ENCODE measurements around the gene FBH1. TPM values are rescaled to one million over a fixed set of nuclear protein-coding genes. Genes with fewer than 3 reads are reported as not detected.

Gene FBH1
- total RNA-seq, 1 donor from 2014 or later, result 37.7 TPM

DNA sequence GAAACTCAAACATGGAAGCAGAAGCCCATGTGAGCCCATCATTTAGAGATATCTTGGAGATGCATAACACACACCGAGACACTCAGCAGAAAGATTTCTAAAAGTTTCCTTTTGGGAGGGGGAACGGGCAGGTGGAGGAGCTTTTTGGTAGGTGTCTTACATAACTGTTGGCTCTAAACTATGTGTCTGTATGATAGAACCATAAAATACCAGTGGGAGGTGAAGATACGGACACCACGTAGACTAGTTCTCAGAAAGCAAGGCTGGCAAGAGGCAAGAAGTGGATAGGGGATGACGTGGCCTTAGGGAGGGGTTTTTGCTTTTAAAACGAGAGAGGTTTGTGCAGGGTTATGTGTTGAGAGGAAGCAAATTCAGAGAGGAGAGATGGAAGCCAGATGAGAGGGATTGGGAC lies 50.8 kb downstream of the FBH1 start:
- no peak overlapping the region for H3K9ac ChIP-seq
- H3K9me3 Mint-ChIP-seq, result no peaks in the 10 kb centered on the region
- no peak overlapping the region for H3K4me2 ChIP-seq
- no peaks in the 10 kb centered on the region for H3K36me3 ChIP-seq
- H3K27me3 ChIP-seq, result no peaks in the 10 kb centered on the region
- no peak overlapping the region for H3K4me3 Mint-ChIP-seq
- H3K36me3 Mint-ChIP-seq, result peaks cover 19% of the 10 kb centered on the region
- H2AFZ ChIP-seq (replicated peaks), result no peak overlapping the region
- DNase-seq (ENCODE audit: low spot score), result no peak
- peaks cover 2% of the 10 kb centered on the region for H3K27me3 Mint-ChIP-seq (ENCODE audit: insufficient read depth, low read depth)
- no peaks in the 10 kb centered on the region for H3K9me3 ChIP-seq (ENCODE audit: low read depth)
- TF ChIP-seq EZH2 (IDR thresholded peaks at IDR 0.05) (no peak), EZH2phosphoT487 (IDR thresholded peaks at IDR 0.05) (no peak)
- TF ChIP-seq, protein P1, sequence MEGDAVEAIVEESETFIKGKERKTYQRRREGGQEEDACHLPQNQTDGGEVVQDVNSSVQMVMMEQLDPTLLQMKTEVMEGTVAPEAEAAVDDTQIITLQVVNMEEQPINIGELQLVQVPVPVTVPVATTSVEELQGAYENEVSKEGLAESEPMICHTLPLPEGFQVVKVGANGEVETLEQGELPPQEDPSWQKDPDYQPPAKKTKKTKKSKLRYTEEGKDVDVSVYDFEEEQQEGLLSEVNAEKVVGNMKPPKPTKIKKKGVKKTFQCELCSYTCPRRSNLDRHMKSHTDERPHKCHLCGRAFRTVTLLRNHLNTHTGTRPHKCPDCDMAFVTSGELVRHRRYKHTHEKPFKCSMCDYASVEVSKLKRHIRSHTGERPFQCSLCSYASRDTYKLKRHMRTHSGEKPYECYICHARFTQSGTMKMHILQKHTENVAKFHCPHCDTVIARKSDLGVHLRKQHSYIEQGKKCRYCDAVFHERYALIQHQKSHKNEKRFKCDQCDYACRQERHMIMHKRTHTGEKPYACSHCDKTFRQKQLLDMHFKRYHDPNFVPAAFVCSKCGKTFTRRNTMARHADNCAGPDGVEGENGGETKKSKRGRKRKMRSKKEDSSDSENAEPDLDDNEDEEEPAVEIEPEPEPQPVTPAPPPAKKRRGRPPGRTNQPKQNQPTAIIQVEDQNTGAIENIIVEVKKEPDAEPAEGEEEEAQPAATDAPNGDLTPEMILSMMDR (IDR thresholded peaks at IDR 0.05), result no peak
- H3K4me1 ChIP-seq, result no peaks in the 10 kb centered on the region
- no peaks in the 10 kb centered on the region for H3K79me2 ChIP-seq (ENCODE audit: low read depth)
- no peak overlapping the region for H3K27ac Mint-ChIP-seq
- H3F3A ChIP-seq (ENCODE audit: low read depth), result no peaks in the 10 kb centered on the region
- H4K20me1 ChIP-seq (ENCODE audit: low read depth), result no peaks in the 10 kb centered on the region
- H3K27ac ChIP-seq, result no peak overlapping the region
- no peak overlapping the region for H3K4me3 ChIP-seq
- peaks cover 6% of the 10 kb centered on the region for H3K4me1 Mint-ChIP-seq

DNA sequence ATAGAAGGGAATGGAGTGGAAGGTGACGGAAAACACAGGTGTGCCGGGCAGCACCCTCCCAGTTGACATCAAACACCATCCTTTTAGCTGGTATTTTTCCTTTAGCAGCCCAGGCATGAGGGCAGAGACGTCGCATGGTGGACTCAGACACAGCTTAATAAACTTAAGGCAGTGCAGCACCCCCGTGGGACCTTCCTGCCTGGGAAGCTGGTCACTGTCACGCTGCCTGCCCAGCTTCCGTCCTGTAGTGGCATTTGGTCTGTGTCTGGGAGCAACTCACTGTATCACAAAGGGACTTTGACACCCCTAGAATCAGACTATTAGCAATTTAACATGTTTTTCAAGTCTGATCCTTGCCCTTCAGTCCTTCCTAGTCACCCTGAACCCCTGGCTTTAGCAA lies 51.5 kb downstream of the FBH1 start:
- peaks cover 2% of the 10 kb centered on the region for H3K27me3 Mint-ChIP-seq (ENCODE audit: insufficient read depth, low read depth)
- peaks cover 15% of the 10 kb centered on the region for H3K36me3 Mint-ChIP-seq
- no peaks in the 10 kb centered on the region for H3K9me3 ChIP-seq (ENCODE audit: low read depth)
- peaks cover 10% of the 10 kb centered on the region for H3K4me1 Mint-ChIP-seq
- no peak overlapping the region for H3K4me2 ChIP-seq
- H2AFZ ChIP-seq (replicated peaks), result no peak overlapping the region
- no peak overlapping the region for H3K4me3 ChIP-seq
- no peak overlapping the region for H3K27ac ChIP-seq
- no peaks in the 10 kb centered on the region for H3F3A ChIP-seq (ENCODE audit: low read depth)
- no peak overlapping the region for H3K27ac Mint-ChIP-seq
- H3K27me3 ChIP-seq, result no peaks in the 10 kb centered on the region
- H4K20me1 ChIP-seq (ENCODE audit: low read depth), result no peaks in the 10 kb centered on the region
- no peak for TF ChIP-seq EZH2 (IDR thresholded peaks at IDR 0.05)
- TF ChIP-seq, protein P1 (IDR thresholded peaks at IDR 0.05), result no peak
- TF ChIP-seq EZH2phosphoT487 (IDR thresholded peaks at IDR 0.05), result no peak
- no peaks in the 10 kb centered on the region for H3K9me3 Mint-ChIP-seq
- H3K4me3 Mint-ChIP-seq, result no peak overlapping the region
- no peak overlapping the region for H3K9ac ChIP-seq
- H3K4me1 ChIP-seq, result no peaks in the 10 kb centered on the region
- DNase-seq (ENCODE audit: low spot score), result no peak
- H3K36me3 ChIP-seq, result no peaks in the 10 kb centered on the region
- no peaks in the 10 kb centered on the region for H3K79me2 ChIP-seq (ENCODE audit: low read depth)

DNA sequence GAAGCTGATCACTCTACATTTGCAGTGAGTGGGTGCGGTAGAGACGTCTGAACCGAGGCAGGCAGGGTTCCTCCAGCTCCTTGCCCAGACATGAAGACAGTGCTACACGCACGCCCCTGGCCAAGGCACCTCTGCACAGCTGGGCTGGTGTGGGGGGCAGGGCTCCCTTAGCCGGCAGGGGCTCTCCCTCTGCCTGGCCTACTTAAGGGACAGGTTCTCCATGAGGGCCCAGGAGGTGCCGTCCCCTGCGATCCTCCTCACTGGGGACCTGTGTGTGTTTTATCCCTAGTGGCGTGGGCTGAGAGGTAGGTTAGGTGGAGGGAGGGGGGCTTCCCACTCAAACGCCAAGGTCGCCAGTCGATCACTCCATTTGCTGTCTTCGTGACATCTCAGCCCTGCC lies 52.0 kb downstream of the FBH1 start:
- Histone ChIP-seq H2AFZ (replicated peaks) (no peak overlapping the region), H3K27ac (no peak overlapping the region), H3K4me3 (no peak overlapping the region), H4K20me1 (ENCODE audit: low read depth) (no peaks in the 10 kb centered on the region), H3K27me3 (no peaks in the 10 kb centered on the region), H3K9me3 (ENCODE audit: low read depth) (no peaks in the 10 kb centered on the region), H3F3A (ENCODE audit: low read depth) (no peaks in the 10 kb centered on the region), H3K4me1 (no peaks in the 10 kb centered on the region), H3K79me2 (ENCODE audit: low read depth) (no peaks in the 10 kb centered on the region), H3K9ac (no peak overlapping the region), H3K4me2 (no peak overlapping the region), H3K36me3 (no peaks in the 10 kb centered on the region)
- H3K4me1 Mint-ChIP-seq, result peaks cover 10% of the 10 kb centered on the region
- no peak overlapping the region for H3K4me3 Mint-ChIP-seq
- TF ChIP-seq EZH2 (IDR thresholded peaks at IDR 0.05), result no peak
- TF ChIP-seq, protein P1 (IDR thresholded peaks at IDR 0.05), result no peak
- TF ChIP-seq EZH2phosphoT487 (IDR thresholded peaks at IDR 0.05), result no peak
- DNase-seq (ENCODE audit: low spot score), result no peak
- H3K27me3 Mint-ChIP-seq (ENCODE audit: insufficient read depth, low read depth), result peaks cover 5% of the 10 kb centered on the region
- peaks cover 13% of the 10 kb centered on the region for H3K36me3 Mint-ChIP-seq
- H3K9me3 Mint-ChIP-seq, result no peaks in the 10 kb centered on the region
- H3K27ac Mint-ChIP-seq, result no peak overlapping the region

All from neural progenitor cell (in vitro differentiated cells).